Middle frontal gyrus (tissue), 1 donor: ENCODE data around the gene GIPC3.

Experiments used
- DNase-seq: peaks from one replicate; pipeline ENCODE4 v3.0.0-alpha.2; 2015; ENCODE audit warnings: low spot score; ENCODE audit errors: extremely low spot score

GIPC3 gene

GRCh38 chr19:3604987-3605343 lies 19.7 kb downstream of the GIPC3 start:
- DNase-seq = no peak

- no peak for DNase-seq
Observed at GRCh38 chr19:3605361-3605760, 20.1 kb downstream of the GIPC3 start.

GRCh38 chr19:3605770-3606169 lies 20.5 kb downstream of the GIPC3 start:
- DNase-seq = no peak

- DNase-seq = no peak
Observed at GRCh38 chr19:3606174-3606689, 21.0 kb downstream of the GIPC3 start.

- no peak for DNase-seq
Observed at GRCh38 chr19:3606690-3607289, 21.5 kb downstream of the GIPC3 start, which contains the start of gene TBXA2R. Gene TBXA2R, minus strand, starts transcription at chr19:3606875. Its CDS starts 6,241 bp downstream, at chr19:3600634.

GRCh38 chr19:3607303-3608078 lies 22.2 kb downstream of the GIPC3 start:
- no peak for DNase-seq

- DNase-seq = no peak
Observed at GRCh38 chr19:3608079-3608641, 22.9 kb downstream of the GIPC3 start.

- no peak for DNase-seq
Observed at GRCh38 chr19:3608750-3609322, 23.6 kb downstream of the GIPC3 start.

- no peak for DNase-seq
Observed at GRCh38 chr19:3609779-3610719, 24.8 kb downstream of the GIPC3 start.

- no peak for DNase-seq
Observed at GRCh38 chr19:3610745-3611717, 25.8 kb downstream of the GIPC3 start.

- DNase-seq = no peak
Observed at GRCh38 chr19:3611841-3612240, 26.6 kb downstream of the GIPC3 start.

- no peak for DNase-seq
Observed at GRCh38 chr19:3612330-3612729, 27.1 kb downstream of the GIPC3 start.

GRCh38 chr19:3612901-3613741 lies 27.8 kb downstream of the GIPC3 start:
- no peak for DNase-seq

GRCh38 chr19:3613818-3614661 lies 28.8 kb downstream of the GIPC3 start:
- DNase-seq = no peak

GRCh38 chr19:3614858-3615505 lies 29.7 kb downstream of the GIPC3 start:
- no peak for DNase-seq

- no peak for DNase-seq
Observed at GRCh38 chr19:3615524-3616135, 30.4 kb downstream of the GIPC3 start.

- no peak for DNase-seq
Observed at GRCh38 chr19:3617463-3617862, 32.2 kb downstream of the GIPC3 start.
